ENCODE results near the gene TOM1L2.
"Not testable (repeated sequence)": the region's sequence is repeated elsewhere in the genome, so short reads cannot be mapped to it uniquely, and the experiment has no call there.

Gene TOM1L2

DNA sequence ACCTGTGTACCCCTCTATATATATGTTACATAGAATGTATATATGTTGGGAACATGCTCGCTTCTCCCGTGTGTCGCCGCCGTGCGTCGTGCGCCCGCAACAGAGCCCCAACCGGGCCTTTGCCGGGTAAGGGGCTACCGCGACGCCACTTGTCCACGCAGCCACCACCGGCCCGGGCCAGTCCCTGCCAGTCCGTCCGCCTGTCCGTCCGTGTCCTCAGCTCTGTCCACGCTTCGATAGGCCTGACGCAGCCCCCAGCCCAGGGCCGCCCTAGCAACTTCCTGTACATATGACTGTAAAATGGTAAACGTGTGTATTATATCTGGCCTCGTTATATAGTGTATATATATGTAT lies 161.3 kb downstream of the TOM1L2 start:
- no peak overlapping the region for H3K4me3 ChIP-seq (ENCODE audit: low read depth, low read length)
- H3K36me3 ChIP-seq (ENCODE audit: insufficient read depth, low read length), result peaks cover 11% of the 10 kb centered on the region; the same call in 1 of the 2 replicates
- H3K4me1 ChIP-seq (ENCODE audit: control insufficient read depth, insufficient read depth, low read length, unreplicated experiment), result no peaks in the 10 kb centered on the region
- no peaks in the 10 kb centered on the region for H3K27me3 ChIP-seq (ENCODE audit: insufficient read depth, low read length)
- no peak overlapping the region for H3K27ac ChIP-seq (ENCODE audit: low read depth, low read length)
- no peak overlapping the region for H2AFZ ChIP-seq (ENCODE audit: low read length, unreplicated experiment)
- no peaks in the 10 kb centered on the region for H3K79me2 ChIP-seq (ENCODE audit: control insufficient read depth, insufficient read depth, low read length, unreplicated experiment)

DNA sequence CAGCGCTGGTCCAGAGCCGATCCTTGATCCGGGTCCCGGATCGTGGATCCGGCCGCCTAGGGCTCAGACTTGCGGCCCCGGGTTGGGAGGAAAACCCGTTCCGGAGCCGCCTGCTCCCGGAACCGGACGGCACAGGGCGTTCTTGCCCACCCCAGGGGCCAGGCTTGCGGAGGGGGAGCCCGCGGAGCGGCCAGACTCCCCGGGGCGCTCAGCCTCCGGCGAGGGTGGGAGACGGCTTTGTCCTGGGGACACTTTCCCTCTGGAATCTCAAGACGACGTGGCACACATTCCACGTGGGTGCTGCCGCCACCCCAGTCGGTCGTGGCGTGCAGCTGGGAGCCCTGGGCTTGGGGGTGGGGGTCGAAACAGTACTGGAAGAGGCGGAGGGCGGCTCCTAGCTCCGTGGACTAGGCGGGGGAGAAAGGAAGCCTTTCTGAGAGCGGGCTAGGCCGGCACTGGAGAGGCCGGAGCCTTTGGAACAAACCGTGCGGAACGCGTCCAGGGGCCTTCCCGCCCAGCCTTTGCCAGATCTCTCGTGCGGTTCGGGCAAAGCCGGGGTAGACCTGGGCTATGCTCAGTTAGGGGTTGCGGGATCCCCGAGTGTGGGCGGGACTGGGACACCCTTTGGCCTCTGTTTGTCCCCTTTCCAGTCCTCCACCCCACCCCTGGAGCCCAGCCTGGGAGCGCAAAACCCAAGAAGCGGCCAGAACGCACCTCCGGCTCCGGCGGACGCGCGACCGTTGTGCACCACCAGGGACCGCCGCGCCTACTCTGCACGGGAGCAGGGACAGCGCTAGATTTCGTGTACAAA lies 161.9 kb downstream of the TOM1L2 start:
- no peaks in the 10 kb centered on the region for H3K27me3 ChIP-seq (ENCODE audit: insufficient read depth, low read length)
- no peaks in the 10 kb centered on the region for H3K4me1 ChIP-seq (ENCODE audit: control insufficient read depth, insufficient read depth, low read length, unreplicated experiment)
- H3K27ac ChIP-seq (ENCODE audit: low read depth, low read length), result no peak overlapping the region
- H3K79me2 ChIP-seq (ENCODE audit: control insufficient read depth, insufficient read depth, low read length, unreplicated experiment), result no peaks in the 10 kb centered on the region
- H3K36me3 ChIP-seq (ENCODE audit: insufficient read depth, low read length), result peaks cover 11% of the 10 kb centered on the region; the same call in 1 of the 2 replicates
- no peak overlapping the region for H2AFZ ChIP-seq (ENCODE audit: low read length, unreplicated experiment)
- no peak overlapping the region for H3K4me3 ChIP-seq (ENCODE audit: low read depth, low read length)

DNA sequence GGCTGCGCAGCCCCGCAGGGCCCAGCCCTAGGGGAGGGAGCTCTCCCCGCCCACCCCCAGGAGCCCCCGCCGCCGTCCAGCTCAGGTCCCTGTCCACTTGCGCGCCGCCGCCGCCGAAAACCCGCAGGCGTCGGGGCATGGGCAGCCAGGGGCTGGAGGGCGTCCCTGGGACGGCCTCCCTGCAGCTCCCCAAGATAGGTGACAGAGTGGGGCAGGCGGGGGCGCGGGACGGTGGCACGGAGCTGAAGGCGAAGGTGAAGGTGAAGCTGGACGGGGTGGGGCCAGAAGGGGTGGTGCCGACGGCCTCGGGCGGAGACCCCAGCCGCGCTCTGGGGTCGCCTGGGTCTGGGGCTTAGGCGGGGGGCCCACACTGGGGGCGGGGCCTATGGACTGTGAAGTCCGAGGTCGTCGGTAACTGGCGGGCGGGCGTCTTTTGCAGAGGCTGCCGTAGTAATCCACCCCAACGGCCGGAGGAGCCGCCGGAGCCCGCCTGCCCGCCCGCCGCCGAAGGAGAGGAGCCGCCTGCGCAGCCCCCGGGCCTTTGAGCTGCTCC lies 162.6 kb downstream of the TOM1L2 start:
- no peak overlapping the region for H3K4me3 ChIP-seq (ENCODE audit: low read depth, low read length)
- peaks cover 11% of the 10 kb centered on the region; the same call in 1 of the 2 replicates for H3K36me3 ChIP-seq (ENCODE audit: insufficient read depth, low read length)
- H3K27me3 ChIP-seq (ENCODE audit: insufficient read depth, low read length), result no peaks in the 10 kb centered on the region
- no peak overlapping the region for H3K27ac ChIP-seq (ENCODE audit: low read depth, low read length)
- H3K4me1 ChIP-seq (ENCODE audit: control insufficient read depth, insufficient read depth, low read length, unreplicated experiment), result no peaks in the 10 kb centered on the region
- H2AFZ ChIP-seq (ENCODE audit: low read length, unreplicated experiment), result no peak overlapping the region
- H3K79me2 ChIP-seq (ENCODE audit: control insufficient read depth, insufficient read depth, low read length, unreplicated experiment), result no peaks in the 10 kb centered on the region

DNA sequence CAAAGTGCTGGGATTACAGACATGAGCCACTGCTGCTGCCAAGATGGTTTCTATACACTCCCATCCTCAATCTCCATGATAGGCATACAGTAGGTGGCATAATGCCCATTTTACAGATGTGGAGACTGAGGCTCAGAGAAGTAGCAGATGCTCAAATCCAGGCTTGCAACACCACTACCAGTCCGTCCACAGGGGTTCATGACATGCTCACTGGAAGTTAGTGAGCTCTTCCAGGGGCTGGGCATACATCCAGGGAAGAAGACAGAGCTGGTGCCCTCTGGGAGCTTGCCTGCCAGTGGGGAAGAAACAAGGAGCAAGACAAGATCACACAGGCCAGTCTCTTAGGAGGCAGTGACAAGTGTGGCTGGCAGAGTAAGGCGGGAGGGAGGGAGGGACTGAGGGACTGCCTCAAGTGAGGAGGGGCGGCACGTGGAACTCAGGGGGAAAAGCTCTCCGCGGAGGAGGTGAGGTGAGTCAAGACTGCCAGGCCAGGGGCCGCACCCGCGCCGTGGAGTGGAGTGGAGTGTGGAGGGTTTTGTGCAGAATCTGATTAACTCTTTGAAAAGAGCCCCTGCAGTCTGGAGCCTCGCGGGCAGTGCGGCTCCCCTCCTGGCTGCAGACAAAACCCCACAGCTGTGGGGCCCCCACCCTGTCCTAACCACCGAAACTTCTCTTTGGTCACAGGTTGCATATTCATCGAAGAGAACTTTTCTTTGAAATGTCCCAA lies 163.3 kb downstream of the TOM1L2 start:
- Histone ChIP-seq H3K4me1 (ENCODE audit: control insufficient read depth, insufficient read depth, low read length, unreplicated experiment) (no peaks in the 10 kb centered on the region), H3K27ac (ENCODE audit: low read depth, low read length) (no peak overlapping the region), H3K36me3 (ENCODE audit: insufficient read depth, low read length) (peaks cover 16% of the 10 kb centered on the region; the same call in 1 of the 2 replicates), H2AFZ (ENCODE audit: low read length, unreplicated experiment) (no peak overlapping the region), H3K27me3 (ENCODE audit: insufficient read depth, low read length) (no peaks in the 10 kb centered on the region), H3K4me3 (ENCODE audit: low read depth, low read length) (no peak overlapping the region), H3K79me2 (ENCODE audit: control insufficient read depth, insufficient read depth, low read length, unreplicated experiment) (no peaks in the 10 kb centered on the region)

DNA sequence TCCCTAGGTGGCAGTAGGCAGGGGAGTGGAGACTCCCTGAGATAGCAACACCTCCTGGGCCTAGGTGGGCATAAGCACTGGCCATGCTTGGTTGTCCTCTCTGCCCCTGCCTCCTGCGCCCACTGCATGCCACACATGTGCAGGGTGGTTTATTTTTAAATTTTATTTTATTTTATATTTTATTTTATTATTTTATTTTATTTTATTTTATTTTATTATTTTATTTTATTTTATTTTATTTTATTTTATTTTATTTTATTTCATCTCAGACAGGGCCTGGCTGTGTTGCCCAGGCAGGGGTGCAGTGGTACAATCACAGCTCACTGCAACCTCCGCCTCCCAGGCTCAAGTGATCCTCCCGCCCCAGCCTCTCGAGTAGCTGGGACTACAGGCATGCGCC lies 164.0 kb downstream of the TOM1L2 start:
- H3K27ac ChIP-seq (ENCODE audit: low read depth, low read length); H3K27me3 ChIP-seq (ENCODE audit: insufficient read depth, low read length); H3K4me1 ChIP-seq (ENCODE audit: control insufficient read depth, insufficient read depth, low read length, unreplicated experiment); H2AFZ ChIP-seq (ENCODE audit: low read length, unreplicated experiment); H3K79me2 ChIP-seq (ENCODE audit: control insufficient read depth, insufficient read depth, low read length, unreplicated experiment); H3K4me3 ChIP-seq (ENCODE audit: low read depth, low read length): not testable (repeated sequence)
- H3K36me3 ChIP-seq (ENCODE audit: insufficient read depth, low read length), result peaks cover 20% of the 10 kb centered on the region; the same call in 1 of the 2 replicates

DNA sequence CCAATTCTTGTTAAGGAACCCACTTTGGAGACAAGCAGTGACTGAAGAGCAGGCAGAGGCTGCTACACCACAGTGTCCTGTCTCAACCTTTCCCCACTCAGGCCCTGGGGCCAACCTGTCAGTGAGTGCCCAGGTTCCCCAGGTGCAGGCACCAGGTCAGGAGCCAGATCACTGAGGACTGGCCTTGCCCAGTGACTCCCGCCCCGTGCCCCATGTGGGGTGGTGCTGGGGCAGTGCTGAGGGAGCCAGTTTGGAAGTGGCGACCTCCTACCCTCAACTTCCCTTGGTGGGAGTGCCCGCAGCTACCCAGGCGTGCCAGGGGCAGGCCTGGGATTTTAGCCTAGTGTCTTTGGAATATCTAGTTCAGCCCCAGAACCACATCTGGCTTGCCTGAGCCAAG lies 164.8 kb downstream of the TOM1L2 start:
- no peak overlapping the region for H3K27ac ChIP-seq (ENCODE audit: low read depth, low read length)
- H2AFZ ChIP-seq (ENCODE audit: low read length, unreplicated experiment), result no peak overlapping the region
- H3K36me3 ChIP-seq (ENCODE audit: insufficient read depth, low read length), result peaks cover 16% of the 10 kb centered on the region; the same call in 1 of the 2 replicates
- no peaks in the 10 kb centered on the region for H3K4me1 ChIP-seq (ENCODE audit: control insufficient read depth, insufficient read depth, low read length, unreplicated experiment)
- H3K79me2 ChIP-seq (ENCODE audit: control insufficient read depth, insufficient read depth, low read length, unreplicated experiment), result no peaks in the 10 kb centered on the region
- no peaks in the 10 kb centered on the region for H3K27me3 ChIP-seq (ENCODE audit: insufficient read depth, low read length)
- no peak overlapping the region for H3K4me3 ChIP-seq (ENCODE audit: low read depth, low read length)

DNA sequence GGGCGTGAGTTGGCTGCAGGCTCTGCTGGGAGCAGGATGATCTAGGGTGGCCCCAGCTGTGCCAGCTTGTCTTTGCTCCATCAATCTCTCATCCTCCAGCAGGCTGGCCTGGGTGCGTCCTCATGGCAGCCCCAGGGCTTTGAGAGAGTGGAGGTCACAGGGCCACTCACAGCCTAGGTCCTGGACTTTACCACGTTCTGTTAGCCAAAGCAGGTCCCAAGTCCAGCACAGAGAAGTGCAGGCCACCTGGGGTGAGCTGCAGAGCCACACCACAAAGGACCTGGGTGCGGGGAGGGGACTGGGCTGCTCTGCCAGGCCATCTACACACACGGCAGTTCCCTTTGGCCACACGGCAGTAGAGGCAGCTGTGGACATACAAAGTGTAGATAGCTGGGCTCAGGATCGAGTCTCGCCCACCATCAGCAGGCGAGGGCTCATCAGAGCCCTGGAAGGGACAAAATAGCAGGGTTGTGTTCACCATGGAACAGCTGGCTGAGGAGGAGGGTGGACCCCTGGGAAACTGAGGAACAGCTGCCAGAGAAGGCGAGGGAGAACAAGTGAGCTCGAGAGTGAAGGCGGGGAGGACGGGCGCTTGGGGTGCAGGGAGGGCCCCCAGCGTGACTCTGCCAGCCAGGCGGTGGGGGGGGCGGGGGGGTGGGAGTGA lies 165.5 kb downstream of the TOM1L2 start:
- H3K27me3 ChIP-seq (ENCODE audit: insufficient read depth, low read length), result no peaks in the 10 kb centered on the region
- peaks cover 16% of the 10 kb centered on the region; the same call in 1 of the 2 replicates for H3K36me3 ChIP-seq (ENCODE audit: insufficient read depth, low read length)
- no peaks in the 10 kb centered on the region for H3K79me2 ChIP-seq (ENCODE audit: control insufficient read depth, insufficient read depth, low read length, unreplicated experiment)
- H3K4me3 ChIP-seq (ENCODE audit: low read depth, low read length), result no peak overlapping the region
- H2AFZ ChIP-seq (ENCODE audit: low read length, unreplicated experiment), result no peak overlapping the region
- H3K4me1 ChIP-seq (ENCODE audit: control insufficient read depth, insufficient read depth, low read length, unreplicated experiment), result no peaks in the 10 kb centered on the region
- no peak overlapping the region for H3K27ac ChIP-seq (ENCODE audit: low read depth, low read length)

DNA sequence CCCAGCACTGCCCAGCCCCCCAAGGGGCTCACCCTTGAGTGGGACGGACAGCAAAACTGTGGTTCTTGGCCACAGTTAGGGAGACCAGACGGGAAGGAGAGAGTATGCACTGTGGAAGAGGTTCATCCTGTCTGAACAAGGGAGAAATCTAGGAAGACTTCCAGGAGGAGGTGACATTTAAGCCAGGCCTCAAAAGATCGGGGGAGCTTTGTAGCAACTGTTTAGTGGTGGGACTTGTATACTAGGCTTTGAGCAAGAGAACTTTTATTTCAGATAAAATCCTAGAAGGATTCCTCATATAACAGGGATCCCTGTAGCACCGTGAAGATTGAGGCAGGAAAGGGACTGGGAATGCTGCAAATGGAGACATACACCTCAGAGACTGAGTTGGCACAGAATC lies 166.2 kb downstream of the TOM1L2 start:
- no peaks in the 10 kb centered on the region for H3K27me3 ChIP-seq (ENCODE audit: insufficient read depth, low read length)
- no peak overlapping the region for H3K27ac ChIP-seq (ENCODE audit: low read depth, low read length)
- no peaks in the 10 kb centered on the region for H3K4me1 ChIP-seq (ENCODE audit: control insufficient read depth, insufficient read depth, low read length, unreplicated experiment)
- H3K79me2 ChIP-seq (ENCODE audit: control insufficient read depth, insufficient read depth, low read length, unreplicated experiment), result no peaks in the 10 kb centered on the region
- no peak overlapping the region for H3K4me3 ChIP-seq (ENCODE audit: low read depth, low read length)
- H3K36me3 ChIP-seq (ENCODE audit: insufficient read depth, low read length), result peaks cover 16% of the 10 kb centered on the region; the same call in 1 of the 2 replicates
- H2AFZ ChIP-seq (ENCODE audit: low read length, unreplicated experiment), result no peak overlapping the region

DNA sequence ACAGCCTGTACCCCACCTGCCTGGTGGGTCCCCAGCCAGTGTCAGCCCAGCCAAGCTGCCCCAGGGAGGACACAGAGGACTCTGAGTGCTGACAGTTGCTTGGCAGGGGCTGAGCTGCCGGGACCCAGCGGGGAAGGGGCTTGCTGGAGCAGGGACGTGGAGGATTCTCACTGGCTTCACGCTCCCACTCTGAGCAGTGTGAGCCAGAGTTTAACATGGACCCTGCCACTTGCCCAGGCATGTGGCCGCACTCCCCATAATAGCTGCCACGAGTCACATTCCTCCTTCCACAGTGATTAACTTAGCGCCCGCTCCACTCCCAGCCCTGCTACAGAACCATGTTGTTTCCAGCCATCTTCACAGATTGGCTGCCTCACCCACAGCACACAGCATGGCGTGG lies 166.6 kb downstream of the TOM1L2 start:
- peaks cover 11% of the 10 kb centered on the region; the same call in 1 of the 2 replicates for H3K36me3 ChIP-seq (ENCODE audit: insufficient read depth, low read length)
- no peak overlapping the region for H2AFZ ChIP-seq (ENCODE audit: low read length, unreplicated experiment)
- no peaks in the 10 kb centered on the region for H3K79me2 ChIP-seq (ENCODE audit: control insufficient read depth, insufficient read depth, low read length, unreplicated experiment)
- H3K4me1 ChIP-seq (ENCODE audit: control insufficient read depth, insufficient read depth, low read length, unreplicated experiment), result no peaks in the 10 kb centered on the region
- no peak overlapping the region for H3K27ac ChIP-seq (ENCODE audit: low read depth, low read length)
- H3K27me3 ChIP-seq (ENCODE audit: insufficient read depth, low read length), result no peaks in the 10 kb centered on the region
- H3K4me3 ChIP-seq (ENCODE audit: low read depth, low read length), result no peak overlapping the region

DNA sequence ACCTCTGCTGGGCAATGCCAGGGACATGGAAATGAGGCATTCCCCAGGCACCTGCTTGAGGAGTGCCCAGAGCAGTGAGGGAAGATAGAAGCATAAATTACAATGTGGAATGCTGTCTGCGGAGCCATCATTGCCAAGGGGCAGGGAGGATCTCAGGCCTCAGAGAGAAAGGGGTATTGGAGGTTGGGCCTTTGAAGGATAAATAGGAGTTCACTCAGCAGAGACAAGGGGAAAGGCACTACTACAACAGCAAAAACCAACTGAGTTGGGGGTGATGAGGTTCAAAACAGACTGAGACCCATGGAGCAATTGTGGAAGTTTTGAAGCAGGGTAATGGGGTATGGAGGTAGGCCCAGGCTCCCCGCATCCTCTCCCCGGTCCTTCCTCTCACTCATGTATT lies 168.2 kb downstream of the TOM1L2 start:
- Histone ChIP-seq H3K79me2 (ENCODE audit: control insufficient read depth, insufficient read depth, low read length, unreplicated experiment) (no peaks in the 10 kb centered on the region), H3K27ac (ENCODE audit: low read depth, low read length) (no peak overlapping the region), H3K4me1 (ENCODE audit: control insufficient read depth, insufficient read depth, low read length, unreplicated experiment) (no peaks in the 10 kb centered on the region), H3K36me3 (ENCODE audit: insufficient read depth, low read length) (peaks cover 9% of the 10 kb centered on the region; the same call in 1 of the 2 replicates), H2AFZ (ENCODE audit: low read length, unreplicated experiment) (no peak overlapping the region), H3K27me3 (ENCODE audit: insufficient read depth, low read length) (no peaks in the 10 kb centered on the region), H3K4me3 (ENCODE audit: low read depth, low read length) (no peak overlapping the region)

Data from ACC112 (cell line).